Measurements from ENCODE around the gene MAGI2. TPM values are rescaled to one million over a fixed set of nuclear protein-coding genes. Genes with fewer than 3 reads are reported as not detected.
"Not testable (repeated sequence)": the region's sequence is repeated elsewhere in the genome, so short reads cannot be mapped to it uniquely, and the experiment has no call there.

Gene MAGI2
- total RNA-seq, 1 donor from 2014 or later: 0.26 TPM

DNA sequence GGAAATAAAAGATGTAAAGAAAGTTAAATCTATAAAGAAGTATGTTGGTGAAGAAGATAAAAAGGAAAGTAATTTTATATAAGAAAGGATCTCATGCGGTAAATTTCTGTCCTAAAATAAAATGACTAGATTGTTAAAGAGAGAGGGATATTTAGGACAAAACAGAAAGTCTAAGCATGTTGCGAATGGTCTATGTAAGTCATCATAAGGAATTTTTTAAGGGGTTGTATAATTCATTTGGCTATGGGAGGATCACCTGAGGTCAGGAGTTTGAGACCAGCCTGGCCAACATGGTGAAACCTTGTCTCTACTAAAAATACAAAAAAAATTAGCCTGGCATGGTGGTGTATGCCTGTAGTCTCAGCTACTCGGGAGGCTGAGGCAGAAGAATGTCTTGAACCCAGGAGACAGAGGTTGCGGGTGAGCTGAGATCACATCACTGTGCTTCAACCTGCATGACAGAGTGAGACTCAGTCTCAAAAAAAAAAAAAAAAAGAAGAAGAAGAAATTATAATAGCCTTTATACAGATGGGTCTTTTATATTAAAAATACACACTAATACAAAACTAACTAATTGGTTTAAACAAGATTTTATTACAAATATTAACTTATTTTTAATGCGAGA, 294.3 kb downstream of the MAGI2 start:
- DNase-seq (ENCODE audit: low read depth in 2 of 2): no peak

GRCh38 chr7:79157281-79157680, 296.2 kb downstream of the MAGI2 start:
- DNase-seq (ENCODE audit: low read depth in 2 of 2): no peak

GRCh38 chr7:79149831-79150230, 303.6 kb downstream of the MAGI2 start:
- DNase-seq (ENCODE audit: low read depth in 2 of 2): no peak

DNA sequence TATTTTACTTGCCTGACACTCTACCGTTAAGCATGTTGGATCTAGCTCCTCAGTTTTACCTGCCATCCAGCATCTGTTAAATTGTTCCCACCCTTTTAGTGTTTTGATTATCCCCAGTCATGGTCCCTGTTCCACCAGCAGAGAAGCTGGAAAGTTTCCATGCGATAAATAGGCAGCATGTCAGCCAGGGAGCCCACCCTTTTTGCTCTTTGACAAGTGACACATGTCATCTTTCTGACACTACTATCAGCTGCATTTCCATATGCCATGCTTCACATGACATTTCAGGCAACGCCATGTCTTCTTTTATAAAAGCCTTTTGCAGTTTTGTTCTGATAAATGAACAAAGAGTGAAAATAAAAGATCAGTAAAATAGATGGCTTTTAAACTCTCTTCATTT, 310.8 kb downstream of the MAGI2 start:
- no peak for DNase-seq (ENCODE audit: low read depth in 2 of 2)

DNA sequence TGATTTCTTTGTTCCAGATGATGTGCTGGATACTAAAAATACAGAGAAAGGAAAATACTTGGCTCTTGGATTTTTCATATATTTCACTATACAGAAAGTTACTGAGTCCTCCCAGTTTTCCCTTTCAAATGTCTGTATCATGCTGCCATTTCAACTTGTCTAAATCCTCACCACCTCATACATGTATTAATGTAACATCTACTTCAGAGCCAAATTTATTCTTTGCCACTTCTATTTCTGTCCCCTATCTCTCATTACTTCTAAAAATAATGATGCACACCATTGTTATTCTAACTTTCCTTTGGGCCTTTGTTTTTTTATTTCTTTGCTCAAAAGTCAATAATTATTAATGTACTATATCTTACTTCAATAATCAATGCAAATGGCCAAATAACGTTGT, 312.2 kb downstream of the MAGI2 start:
- no peak for DNase-seq (ENCODE audit: low read depth in 2 of 2)

GRCh38 chr7:79137942-79138341, 315.5 kb downstream of the MAGI2 start:
- DNase-seq (ENCODE audit: low read depth in 2 of 2): no peak

- DNase-seq (ENCODE audit: low read depth in 2 of 2): no peak
Observed at GRCh38 chr7:79132844-79133451, 320.5 kb downstream of the MAGI2 start.

GRCh38 chr7:79130715-79131114, 322.8 kb downstream of the MAGI2 start:
- no peak for DNase-seq (ENCODE audit: low read depth in 2 of 2)

GRCh38 chr7:79124331-79124730, 329.1 kb downstream of the MAGI2 start:
- DNase-seq (ENCODE audit: low read depth in 2 of 2): no peak

GRCh38 chr7:79118143-79118542, 335.3 kb downstream of the MAGI2 start:
- no peak for DNase-seq (ENCODE audit: low read depth in 2 of 2)

GRCh38 chr7:79096361-79096805, 357.1 kb downstream of the MAGI2 start:
- no peak for DNase-seq (ENCODE audit: low read depth in 2 of 2)

DNA sequence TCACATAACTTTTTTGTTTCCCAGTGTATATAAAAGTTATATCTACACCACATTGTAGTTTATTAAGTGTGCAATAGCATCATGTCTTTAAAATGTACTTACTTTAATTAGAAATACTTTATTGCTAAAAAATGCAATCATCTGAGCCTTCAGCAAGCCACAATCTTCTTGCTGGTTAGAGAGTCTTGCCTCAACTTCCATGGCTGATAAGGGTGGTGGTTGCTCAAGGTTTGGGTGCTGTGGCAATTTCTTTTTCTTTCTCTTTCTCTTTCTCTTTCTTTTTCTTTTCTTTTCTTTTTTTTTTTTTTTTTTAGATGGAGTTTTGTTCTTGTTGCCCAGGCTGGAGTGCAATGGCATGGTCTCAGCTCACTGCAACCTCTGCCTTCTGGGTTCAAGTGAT, 360.0 kb downstream of the MAGI2 start:
- no peak for DNase-seq (ENCODE audit: low read depth in 2 of 2)

DNA sequence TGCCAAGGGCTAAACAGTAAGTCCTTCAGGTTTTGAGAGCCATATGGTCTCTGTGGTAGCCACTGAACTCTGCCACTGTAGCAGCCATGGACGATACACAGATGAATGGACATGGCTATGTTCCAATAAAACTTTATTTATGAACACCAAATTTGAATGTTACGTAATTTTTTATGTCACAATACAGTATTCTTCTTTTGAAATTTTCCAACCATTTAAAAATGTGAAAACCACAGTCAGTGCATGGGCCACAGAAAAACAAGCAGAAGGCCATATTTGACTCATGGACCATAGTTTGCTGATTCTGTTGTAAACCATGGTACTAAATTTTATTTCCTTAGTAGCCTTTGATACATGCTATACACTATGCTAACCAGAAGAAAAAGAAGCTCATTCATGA, 361.8 kb downstream of the MAGI2 start:
- DNase-seq (ENCODE audit: low read depth in 2 of 2): no peak

- DNase-seq (ENCODE audit: low read depth in 2 of 2): no peak
Observed at GRCh38 chr7:79091011-79091410, 362.5 kb downstream of the MAGI2 start.

DNA sequence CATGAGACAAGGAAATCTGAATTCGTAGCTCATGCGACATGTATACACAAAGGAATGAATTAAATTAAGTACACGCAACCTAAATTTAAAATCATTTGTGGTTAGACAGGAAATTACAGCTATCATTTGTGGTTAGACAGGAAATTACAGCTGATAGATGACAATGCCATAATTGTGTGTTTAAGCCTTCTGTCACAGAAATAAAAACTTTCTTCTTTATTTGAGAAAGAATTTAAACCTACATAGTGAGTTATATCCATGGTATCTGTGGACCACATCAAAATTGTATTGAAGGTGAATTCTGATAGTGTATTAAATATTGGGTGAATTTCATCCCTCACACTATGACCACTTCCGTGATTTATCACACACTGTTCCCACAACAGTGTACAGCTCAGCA, 362.9 kb downstream of the MAGI2 start:
- no peak for DNase-seq (ENCODE audit: low read depth in 2 of 2)

GRCh38 chr7:79084423-79084822, 369.0 kb downstream of the MAGI2 start:
- DNase-seq (ENCODE audit: low read depth in 2 of 2): no peak

GRCh38 chr7:79079919-79080554, 373.4 kb downstream of the MAGI2 start:
- DNase-seq (ENCODE audit: low read depth in 2 of 2): no peak

DNA sequence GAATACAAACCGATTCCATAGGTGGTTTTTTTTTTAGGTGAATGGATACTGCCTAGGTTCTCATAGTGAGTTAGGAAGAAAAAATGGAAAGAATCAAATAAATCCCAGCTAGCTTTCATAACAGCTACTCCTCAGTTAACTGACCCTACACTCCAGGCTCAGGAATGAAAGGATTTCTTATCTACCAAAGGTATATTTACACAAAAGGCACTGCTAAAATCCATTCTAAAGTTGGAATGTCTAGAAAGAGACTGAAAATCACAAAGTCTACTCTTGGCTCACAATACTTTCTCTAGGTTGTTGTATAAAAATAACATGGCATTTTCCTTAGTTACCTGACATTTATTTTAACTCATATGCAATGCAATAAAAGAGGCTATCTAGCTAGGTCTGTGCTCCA, 375.2 kb downstream of the MAGI2 start:
- DNase-seq (ENCODE audit: low read depth in 2 of 2): no peak

DNA sequence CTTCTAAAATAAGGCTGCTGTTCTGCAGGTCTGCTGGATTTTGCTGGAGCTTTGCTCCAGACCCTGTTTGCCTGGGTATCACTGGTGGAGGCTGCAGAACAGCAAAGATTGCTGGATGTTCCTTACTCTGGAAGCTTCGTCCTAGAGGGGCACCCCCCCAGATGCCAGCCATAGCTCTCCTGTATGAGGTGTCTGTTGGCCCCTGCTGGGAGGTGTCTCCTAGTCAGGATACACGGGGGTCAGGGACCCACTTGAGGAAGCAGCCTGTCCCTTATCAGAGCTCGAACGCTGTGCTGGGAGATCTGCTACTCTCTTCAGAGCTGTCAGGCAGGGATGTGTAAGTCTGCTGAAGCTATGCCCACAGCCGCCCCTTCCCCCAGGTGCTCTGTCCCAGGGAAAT, 382.3 kb downstream of the MAGI2 start:
- not testable (repeated sequence) for DNase-seq (ENCODE audit: low read depth in 2 of 2)

- no peak for DNase-seq (ENCODE audit: low read depth in 2 of 2)
Observed at GRCh38 chr7:79064187-79064823, 389.2 kb downstream of the MAGI2 start.

- no peak for DNase-seq (ENCODE audit: low read depth in 2 of 2)
Observed at GRCh38 chr7:79063019-79063698, 390.3 kb downstream of the MAGI2 start.

DNA sequence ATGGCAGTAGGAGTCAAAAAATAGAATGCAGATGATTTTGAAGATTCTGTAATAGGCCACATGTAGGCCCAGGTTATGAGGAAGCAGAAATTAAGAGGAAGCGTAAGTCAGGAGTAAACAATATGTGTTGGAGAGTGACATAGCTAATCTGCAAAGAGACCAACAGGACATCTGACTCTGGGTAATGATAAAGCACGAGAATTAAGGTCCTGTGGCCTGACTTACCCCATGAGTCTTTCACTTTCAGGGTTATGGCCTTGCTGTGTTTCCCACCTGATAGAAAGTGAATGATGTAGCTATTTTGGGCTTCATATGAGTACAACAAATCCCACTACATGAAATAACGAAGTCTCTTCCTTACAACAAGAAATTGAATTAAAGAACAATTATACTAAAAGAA, 393.0 kb downstream of the MAGI2 start:
- no peak for DNase-seq (ENCODE audit: low read depth in 2 of 2)
